G401.6 (cell line): ENCODE results near the gene PPM1N.
A peak's percentile ranks its signal among the peaks of the same experiment; 100 is the strongest.

Source experiments
- FAIRE-seq: peaks from 2 replicates; lab custom pipeline; 2012; peaks lifted over from hg19 to GRCh38; lab: Jason Lieb, UNC

PPM1N gene, protein sequence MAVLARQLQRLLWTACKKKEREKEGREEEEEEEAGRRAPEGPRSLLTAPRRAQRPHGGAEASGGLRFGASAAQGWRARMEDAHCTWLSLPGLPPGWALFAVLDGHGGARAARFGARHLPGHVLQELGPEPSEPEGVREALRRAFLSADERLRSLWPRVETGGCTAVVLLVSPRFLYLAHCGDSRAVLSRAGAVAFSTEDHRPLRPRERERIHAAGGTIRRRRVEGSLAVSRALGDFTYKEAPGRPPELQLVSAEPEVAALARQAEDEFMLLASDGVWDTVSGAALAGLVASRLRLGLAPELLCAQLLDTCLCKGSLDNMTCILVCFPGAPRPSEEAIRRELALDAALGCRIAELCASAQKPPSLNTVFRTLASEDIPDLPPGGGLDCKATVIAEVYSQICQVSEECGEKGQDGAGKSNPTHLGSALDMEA

DNA sequence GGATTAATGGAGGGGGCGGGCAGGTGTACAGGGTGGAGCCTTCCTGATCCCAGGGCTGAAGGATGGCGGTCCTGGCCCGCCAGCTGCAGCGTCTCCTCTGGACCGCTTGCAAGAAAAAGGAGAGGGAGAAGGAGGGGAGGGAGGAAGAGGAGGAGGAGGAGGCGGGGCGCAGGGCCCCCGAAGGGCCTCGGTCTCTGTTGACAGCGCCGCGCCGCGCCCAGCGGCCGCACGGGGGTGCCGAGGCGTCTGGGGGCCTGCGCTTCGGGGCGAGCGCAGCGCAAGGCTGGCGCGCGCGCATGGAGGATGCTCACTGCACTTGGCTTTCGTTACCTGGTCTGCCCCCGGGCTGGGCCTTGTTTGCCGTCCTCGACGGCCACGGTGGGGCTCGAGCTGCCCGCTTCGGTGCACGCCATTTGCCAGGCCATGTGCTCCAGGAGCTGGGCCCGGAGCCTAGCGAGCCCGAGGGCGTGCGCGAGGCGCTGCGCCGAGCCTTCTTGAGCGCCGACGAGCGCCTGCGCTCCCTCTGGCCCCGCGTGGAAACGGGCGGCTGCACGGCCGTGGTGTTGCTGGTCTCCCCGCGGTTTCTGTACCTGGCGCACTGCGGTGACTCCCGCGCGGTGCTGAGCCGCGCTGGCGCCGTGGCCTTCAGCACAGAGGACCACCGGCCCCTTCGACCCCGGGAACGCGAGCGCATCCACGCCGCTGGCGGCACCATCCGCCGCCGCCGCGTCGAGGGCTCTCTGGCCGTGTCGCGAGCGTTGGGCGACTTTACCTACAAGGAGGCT is at the start of gene PPM1N:
Gene PPM1N, plus strand, starts transcription at position 33 of the 785 bp plus-strand sequence. Its CDS starts 30 bp downstream, at position 63.
- FAIRE-seq: no peak

DNA sequence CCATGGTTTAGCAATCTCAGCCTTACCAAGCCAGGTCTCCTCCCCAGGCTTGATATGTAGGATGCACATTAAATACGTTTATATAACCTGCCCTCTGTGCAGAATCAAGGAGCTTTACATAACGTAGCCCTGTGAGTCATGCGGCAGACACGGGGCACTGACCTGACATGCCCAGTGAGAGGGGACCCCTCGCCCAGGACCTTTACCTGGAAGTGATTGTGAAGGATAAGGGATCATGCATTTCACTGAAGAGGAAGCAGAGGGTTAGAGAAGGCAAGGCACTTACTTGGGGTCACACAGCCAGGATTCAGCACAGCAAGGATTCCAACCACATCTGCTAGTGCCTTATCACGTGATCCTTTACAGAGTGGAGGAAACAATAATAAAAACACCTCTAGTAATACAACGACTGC is 49.4 kb upstream of the PPM1N start:
- FAIRE-seq: no peak

DNA sequence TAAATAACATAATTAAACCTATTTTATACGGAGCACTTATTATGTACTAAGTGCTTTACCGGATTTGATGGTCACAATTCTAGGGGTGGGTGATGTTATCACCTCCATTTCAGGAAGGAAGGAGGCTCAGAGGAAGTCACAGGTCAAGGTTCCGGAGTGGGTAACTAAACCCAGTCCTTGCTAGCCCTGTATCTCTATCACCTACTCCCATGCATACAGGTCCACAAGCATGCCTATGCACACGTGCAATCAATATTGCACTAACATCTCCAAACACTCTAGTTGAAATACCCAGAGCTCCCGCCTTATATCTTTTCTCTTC is 48.3 kb upstream of the PPM1N start:
- no peak for FAIRE-seq

DNA sequence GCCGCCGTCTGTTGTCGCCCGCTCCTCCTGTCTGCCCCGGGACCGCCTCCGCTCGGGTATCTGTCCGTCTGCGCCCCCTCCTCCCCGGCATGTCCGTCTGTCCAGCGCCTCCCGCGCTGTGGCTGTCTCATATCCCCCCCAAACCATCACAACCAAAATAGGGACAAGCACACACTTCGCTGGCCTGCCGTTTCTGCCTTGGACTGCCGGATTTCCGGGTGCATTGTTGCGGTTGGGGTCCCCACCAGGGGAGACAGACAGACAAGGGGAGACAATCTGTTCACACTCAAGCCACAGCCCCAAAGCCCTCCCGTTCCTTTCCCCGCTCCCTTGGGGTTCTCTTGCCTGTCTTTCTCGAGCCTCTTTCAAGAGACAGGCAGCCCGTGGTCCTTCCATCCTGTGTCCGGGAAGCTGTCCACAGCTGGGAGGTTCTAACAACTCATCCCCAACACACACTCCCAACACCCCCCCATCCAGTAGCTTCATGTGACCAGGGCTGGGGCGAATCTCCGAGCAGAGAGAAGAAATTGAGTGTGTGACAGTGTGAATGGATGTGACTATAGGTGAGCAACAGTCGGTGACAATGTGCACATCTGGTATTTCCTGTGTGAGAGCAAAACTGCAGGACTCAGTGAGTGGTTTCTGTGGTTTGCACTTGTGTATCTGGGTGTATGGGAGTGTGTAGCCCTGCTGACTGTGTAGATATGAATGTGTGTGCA is 47.0 kb upstream of the PPM1N start:
- FAIRE-seq: no peak

DNA sequence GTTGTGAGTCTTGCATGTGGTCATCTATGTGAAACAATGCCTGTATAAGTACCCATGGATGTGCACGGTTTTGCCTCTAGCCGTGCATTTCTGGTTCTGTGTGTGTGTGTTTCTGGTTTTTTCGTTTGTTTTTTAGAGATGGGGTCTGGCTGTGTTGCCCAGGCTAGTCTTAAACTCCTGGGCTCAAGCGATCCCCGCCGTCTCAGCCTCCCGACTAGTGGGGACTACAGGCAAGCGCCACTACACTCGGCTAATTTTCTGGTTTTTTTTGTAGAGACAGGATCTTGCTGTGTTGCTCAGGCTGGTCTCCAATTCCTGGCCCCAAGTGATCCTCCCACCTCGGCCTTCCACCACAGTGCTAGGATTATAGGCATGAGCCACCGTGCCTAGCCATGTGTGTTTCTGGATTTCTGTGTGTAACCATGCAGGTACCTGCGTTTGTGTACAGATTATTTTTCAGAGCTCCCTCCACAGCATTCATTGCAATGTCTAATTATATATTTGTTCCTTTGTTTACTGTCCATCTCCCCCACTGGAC is 46.3 kb upstream of the PPM1N start:
- no peak for FAIRE-seq

DNA sequence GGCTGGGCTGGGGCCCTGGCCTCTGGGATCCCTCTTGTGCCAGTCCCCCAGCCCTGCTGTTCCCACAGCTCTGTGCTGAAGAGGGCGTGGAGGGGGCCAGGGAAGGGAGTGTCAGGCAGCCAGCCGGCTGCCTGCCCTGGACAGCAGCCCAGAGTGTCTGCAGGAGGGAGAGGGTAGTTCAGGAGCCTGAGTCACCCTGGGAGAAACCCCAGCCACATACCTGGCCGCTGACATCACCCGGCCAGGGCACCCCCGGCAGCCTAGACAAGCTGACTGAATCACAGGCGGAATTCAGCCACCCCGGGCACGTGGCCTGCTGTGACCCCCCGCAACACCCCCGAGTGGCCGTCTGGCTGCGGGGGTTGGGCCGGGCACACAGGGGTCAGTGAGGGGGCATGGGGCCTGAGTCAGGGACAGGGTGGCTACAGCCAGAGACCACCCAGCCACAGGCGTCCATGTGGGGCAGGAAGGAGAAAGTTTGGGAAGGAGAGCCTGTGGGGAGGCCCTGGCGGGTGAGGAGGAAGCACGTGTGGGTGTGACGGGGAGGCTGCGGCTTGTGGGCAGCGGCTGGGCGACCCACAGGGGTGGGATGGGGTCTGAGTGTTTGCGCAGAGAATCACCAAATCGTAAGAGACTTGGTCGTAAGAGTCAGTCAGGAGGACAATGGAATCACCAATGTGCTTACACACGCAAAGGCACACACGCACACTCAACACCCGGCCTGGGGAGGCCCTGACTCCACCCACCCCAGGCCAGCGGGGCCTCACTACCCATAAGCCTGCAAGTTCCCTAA is 42.3 kb upstream of the PPM1N start:
- FAIRE-seq: peak; percentile 94

DNA sequence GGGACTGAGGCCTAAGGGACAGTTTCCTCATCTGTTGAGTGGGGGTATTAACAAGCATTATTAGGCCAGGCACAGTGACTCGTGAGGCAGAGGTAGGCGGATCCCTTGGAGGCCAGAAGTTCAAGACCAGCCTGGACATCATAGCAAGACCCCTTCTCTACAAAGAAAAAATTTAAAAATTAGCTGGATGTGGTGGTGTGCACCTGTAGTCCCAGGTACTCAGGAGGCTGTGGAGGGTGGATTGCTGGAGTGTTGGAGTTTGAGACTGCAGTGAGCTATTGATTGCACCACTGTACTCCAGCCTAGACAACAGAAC is 41.8 kb upstream of the PPM1N start:
- FAIRE-seq: no peak

DNA sequence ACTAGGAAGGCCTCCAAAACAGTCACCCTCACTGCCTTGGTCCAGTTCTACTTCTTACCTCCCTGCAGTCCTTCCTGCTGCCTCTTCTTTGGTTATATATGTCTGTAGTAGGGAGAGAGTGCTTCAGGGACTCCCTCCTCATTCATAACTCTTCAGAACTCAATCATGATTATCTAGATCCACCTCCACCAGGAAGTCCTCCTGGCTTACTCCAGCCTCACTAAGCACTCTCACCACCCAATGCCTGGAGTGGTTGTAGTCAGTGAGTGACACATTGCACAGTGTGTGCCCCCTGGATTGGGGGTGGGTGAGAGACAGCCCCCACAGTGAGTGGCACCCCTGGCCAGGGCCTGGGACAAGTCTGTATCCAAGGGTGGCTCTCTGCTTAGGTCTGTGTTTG is 40.5 kb upstream of the PPM1N start:
- no peak for FAIRE-seq

DNA sequence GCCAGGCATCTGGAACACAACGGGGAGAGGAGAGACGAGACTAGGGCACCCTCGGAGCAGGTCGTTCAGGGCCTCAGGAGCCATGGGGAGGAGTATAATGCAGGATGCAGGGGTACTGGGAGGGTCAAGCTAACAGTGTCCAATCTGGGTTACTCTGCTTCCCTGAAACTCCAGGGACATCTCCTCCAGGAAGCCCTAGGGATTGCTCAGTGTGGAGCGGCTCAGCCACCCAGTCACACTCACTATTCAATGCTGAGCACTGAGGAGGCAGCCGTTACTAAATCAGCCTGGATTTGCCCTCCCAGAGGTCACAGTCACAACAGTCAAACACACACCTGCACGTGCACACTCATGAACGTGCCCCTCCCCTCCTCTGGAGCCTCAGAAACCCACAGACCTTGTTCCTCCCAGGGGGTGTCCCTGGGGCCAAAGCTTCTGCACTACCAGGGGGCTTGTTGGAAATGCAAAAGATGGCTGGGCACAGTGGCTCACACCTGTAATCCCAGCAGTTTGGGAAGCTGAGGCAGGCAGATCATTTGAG is 37.4 kb upstream of the PPM1N start:
- no peak for FAIRE-seq

DNA sequence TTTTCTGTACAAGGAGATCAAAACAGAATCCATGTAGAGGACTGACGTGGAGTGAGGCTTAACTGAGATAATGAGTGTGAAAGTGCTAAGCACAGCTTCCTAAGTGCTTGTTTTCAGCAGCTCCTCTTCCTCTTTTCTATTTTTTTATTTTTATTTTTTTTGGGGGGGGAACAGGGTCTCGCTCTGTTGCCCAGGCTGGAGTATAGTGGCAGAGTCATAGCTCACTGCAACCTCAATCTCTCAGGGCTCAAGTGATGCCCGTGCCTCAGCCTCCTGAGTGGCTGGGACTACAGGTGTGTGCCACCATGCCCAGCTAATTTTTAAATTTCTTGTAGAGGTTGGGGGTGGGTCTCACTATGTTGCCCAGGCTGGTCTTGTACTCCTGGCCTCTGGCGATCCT is 36.1 kb upstream of the PPM1N start:
- FAIRE-seq: no peak

DNA sequence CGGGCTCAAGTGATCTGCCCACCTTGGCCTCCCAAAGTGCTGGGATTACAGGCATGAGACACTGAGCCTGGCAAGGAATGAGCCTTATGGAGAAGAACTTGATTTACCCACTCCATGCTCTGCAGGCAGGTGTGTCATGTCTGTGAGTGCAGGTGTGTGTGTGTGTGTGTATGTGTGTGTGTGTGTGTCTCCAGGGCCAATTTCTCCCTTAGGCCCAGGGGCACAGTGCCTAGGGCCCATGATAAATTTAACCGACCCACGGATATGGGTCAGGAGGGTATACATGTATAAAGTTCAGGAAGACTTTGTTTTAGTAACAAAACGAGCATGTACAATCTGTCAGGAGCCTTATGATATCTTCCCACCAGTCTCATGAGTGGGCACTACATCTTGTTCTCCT is 35.0 kb upstream of the PPM1N start:
- no peak for FAIRE-seq

DNA sequence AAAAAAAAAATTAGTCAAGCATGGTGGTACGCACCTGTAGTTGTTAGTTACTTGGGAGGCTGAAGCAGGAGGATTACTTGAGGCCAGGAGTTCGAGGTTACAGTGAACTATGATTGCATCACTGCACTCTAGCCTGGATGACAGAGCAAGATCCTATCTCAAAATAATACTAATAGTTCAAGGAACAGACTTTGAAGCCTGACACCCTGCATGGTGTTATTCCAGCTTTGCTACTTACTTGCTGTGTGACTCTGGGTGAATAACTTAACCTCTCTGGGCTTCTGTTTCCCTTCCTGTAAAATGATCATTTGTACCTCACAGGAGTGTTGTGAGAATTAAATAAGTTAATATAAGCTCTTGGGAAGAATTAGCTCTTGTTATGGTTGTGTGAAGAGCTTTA is 34.0 kb upstream of the PPM1N start:
- no peak for FAIRE-seq

DNA sequence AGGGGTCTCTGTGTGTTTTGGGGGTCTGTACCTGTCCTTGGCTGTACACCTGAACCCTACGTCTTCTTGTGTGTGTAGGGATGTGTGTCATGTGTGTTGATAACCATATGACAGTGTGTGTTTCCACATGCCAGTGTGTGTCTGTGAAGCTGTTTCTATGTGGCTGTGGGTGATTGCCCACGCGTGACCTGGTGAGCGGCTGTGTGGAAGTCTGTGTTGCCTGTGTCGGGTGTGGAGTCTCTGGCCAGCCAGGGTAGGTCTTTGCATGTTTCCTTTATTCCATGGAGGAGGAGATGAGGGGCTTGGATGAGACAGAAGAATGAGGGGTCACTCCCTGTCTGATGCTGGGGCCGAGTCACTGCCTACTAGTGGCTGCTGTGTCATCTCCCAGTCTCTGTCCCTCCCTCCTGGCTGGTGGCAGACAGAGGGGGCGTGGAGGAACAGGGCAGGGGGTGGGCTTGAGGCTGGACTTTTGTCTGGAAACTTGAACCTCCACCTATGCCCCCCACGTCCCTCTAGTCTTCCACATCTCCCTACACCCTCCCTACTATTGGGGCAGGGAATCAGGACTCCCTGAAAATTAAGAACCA is 33.3 kb upstream of the PPM1N start:
- no peak for FAIRE-seq

DNA sequence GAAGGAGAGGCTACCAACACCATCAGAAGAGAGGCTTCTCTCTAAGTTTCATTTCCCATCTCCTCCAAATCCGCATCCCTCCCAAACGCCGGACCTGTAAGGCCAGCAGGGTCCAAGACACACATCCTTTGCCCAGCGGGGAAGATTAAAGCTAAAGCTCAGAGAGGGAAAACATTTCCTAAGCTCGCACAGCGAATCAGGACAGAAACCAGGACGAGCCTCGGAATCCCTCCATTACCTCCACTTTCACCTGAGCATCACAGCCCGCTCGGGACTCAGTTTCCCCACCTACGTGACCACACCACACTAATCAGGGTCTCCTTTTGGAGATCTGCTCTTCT is 31.2 kb upstream of the PPM1N start:
- no peak for FAIRE-seq

DNA sequence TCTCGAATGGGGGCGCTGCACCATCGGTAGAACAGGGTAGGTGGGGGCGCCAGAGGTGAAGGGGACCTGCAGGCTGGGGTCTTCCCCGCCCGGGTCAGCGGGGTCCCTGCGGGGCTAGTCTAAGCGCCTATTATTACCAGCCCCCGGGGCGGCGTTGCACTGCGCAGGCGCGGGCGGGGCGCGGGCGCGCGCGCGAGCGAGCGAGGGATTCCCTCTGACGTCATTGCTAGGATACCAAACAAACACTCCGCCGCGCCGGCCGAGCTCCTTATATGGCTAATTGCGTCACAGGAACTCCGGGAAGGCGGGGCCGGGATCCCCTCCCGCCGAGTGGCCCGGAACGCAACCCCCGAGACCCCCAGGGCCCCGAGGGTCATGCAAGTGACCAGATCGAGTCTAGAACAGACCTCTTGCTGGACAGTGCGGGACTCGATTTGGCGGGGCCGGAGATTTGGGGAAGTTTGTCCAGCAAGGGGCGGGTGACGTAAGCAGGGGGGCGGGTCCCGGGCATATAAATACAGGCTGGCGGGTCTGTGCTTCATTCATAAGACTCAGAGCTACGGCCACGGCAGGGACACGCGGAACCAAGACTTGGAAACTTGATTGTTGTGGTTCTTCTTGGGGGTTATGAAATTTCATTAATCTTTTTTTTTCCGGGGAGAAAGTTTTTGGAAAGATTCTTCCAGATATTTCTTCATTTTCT is 30.6 kb upstream of the PPM1N start, which contains the start of gene FOSB:
Gene FOSB, plus strand, starts transcription at position 541 of the 703 bp plus-strand sequence. CDS start 591 bp downstream, outside the sequence.
- no peak for FAIRE-seq

DNA sequence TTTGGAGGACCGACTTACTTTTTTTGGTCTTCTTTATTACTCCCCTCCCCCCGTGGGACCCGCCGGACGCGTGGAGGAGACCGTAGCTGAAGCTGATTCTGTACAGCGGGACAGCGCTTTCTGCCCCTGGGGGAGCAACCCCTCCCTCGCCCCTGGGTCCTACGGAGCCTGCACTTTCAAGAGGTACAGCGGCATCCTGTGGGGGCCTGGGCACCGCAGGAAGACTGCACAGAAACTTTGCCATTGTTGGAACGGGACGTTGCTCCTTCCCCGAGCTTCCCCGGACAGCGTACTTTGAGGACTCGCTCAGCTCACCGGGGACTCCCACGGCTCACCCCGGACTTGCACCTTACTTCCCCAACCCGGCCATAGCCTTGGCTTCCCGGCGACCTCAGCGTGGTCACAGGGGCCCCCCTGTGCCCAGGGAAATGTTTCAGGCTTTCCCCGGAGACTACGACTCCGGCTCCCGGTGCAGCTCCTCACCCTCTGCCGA is 30.0 kb upstream of the PPM1N start:
- no peak for FAIRE-seq

DNA sequence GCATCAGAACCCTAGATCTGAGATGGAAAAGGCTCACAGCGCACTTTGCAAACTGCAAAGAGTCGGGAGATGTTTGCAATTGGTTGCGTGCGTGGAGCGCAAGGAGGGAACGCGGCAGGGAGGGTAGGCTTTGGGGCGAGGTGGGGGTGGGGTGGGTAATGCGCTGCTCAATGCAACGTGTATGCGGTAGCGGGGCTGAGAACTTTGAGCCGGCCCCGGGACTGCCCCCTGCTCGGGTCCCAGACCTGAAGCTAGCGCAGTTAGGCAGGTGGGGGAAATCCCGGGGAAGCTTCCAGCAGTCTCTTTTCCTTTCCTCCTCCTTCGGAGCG is 29.5 kb upstream of the PPM1N start:
- FAIRE-seq: no peak

DNA sequence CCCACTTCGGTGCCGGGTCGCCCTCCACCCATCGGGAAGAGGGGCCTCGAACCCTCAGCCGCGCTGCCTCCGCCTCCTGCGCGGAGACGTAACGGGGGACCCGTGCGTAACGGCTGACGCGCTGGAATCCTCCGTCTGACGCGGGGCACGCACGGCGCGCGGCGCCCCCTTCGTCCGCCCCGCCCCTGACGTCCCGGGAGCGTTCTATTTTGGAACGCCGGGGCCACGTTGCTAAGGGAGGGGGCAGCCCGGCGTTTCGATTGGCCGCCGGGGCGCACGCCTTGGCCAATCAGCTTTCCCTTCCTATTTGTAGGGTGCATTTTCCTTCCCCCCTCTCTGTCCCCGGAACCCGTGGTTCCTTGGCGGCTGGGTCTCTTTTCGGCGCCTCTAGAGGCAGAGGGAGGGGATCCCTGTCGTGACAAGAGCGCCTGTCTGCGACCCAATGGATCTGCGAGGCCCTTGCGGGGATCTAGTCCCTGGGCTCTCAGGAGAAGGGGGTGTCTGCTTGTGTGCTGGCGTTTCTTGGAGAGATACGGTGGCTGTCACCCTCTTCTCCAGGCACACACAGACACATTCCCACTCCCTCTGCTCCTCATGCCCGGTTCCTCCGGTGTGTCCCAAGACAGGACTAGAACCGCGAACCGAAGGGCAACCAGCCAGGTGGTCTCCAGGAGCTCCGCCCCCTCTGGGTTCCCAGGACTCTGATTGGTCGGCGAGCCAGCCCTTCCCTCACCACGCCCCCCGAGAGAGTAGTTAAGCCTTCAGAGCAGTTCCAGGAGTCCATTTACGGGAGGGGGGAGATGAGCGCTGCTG is 28.9 kb upstream of the PPM1N start:
- peak; percentile 97 for FAIRE-seq

DNA sequence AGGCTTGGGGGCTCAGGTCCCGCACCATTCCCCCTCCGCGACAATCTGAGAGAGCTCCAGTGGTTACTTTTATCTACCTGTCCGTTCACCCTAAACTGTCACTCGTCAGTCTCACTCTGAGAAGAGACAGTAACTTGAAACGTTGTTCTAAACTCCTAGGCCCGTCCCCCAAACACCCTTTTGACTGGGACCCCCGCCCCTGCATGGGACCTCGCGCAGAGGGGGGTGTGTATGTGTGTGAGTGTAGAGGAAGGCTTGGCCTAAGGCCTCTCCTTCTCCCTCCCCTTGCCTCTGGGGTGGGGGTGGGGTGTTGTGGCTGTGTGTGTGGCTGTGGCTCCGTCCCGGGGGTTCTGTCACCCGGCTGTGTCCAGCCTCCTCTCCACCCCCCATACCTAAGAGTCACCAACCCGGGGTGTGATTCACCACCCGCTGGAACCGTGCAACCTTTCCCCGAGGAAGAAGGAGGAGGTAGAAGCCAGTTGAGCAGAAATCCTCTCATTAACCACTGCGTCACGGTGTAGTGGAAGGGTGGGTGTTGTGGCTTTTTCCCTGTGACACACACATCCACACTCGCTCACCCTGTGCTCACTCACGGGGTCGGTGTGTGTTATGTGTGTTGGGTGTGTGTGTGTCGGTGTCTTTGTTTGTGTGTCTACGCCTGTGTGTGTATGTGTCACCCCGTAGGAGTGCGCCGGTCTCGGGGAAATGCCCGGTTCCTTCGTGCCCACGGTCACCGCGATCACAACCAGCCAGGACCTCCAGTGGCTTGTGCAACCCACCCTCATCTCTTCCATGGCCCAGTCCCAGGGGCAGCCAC is 28.1 kb upstream of the PPM1N start:
- no peak for FAIRE-seq
